Suprapubic skin (tissue), 3 donors: ENCODE data around the gene NT5DC4.

Experiments used
- POLR2A ChIP-seq, 2 donors: fragments of 450-650 bp; IDR thresholded peaks; one replicate each; pipeline ENCODE4 v1.6.1; 2017; ENCODE audit warnings: antibody characterized with exemption in 2 of 2, mild to moderate bottlenecking in 2 of 2, moderate library complexity in 2 of 2
- TF ChIP-seq, protein P1 (sequence below), 2 donors: fragments of 200-600 bp in 1 of 2; fragments of 450-650 bp in 1 of 2; sonication (generic) in 1 of 2; IDR thresholded peaks; one replicate each; pipeline ENCODE4 v1.5.1; 2016 to 2019; ENCODE audit warnings: antibody characterized with exemption in 2 of 2, mild to moderate bottlenecking in 1 of 2, moderate library complexity in 1 of 2

DNA sequence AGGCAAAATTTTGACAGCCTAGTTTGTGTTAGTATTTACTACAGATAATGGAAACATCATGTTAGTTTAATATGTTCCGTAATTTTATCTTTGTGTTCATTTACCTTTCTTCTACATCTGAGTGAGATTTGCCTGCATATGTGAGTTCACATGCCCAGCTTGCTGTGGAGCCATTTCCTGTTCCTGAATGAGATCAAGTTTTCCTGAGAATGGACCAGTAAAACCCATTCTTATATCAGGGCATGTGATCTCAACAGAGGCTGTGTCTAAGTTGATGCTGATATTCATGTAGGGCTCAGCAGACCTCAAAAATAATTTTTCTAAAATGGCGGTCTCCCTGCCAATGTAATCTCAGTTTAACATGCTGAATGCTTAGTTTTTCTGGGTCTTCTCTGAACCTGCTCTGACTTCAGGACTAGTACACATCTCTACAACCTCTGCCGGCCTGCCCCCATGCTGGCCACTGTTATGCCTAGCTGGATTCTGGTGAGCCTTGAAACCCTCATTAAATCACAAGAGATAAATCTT, 62.4 kb downstream of the NT5DC4 start:
- TF ChIP-seq, protein P1, sequence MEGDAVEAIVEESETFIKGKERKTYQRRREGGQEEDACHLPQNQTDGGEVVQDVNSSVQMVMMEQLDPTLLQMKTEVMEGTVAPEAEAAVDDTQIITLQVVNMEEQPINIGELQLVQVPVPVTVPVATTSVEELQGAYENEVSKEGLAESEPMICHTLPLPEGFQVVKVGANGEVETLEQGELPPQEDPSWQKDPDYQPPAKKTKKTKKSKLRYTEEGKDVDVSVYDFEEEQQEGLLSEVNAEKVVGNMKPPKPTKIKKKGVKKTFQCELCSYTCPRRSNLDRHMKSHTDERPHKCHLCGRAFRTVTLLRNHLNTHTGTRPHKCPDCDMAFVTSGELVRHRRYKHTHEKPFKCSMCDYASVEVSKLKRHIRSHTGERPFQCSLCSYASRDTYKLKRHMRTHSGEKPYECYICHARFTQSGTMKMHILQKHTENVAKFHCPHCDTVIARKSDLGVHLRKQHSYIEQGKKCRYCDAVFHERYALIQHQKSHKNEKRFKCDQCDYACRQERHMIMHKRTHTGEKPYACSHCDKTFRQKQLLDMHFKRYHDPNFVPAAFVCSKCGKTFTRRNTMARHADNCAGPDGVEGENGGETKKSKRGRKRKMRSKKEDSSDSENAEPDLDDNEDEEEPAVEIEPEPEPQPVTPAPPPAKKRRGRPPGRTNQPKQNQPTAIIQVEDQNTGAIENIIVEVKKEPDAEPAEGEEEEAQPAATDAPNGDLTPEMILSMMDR (IDR thresholded peaks at IDR 0.05) = no peak
- TF ChIP-seq POLR2A (IDR thresholded peaks at IDR 0.05) = no peak
